C4-2B (cell line): ENCODE data around the gene PLXDC1.

Source experiments
- ZFX ChIP-seq: fragments of 450-650 bp; IDR thresholded peaks from 2 replicates; pipeline ENCODE4 v1.6.1; 2017
- TF ChIP-seq, protein P1 (sequence below): fragments of 450-650 bp; conservative IDR thresholded peaks from 2 replicates; pipeline ENCODE4 v1.5.1; 2017; ENCODE audit warnings: mild to moderate bottlenecking

DNA sequence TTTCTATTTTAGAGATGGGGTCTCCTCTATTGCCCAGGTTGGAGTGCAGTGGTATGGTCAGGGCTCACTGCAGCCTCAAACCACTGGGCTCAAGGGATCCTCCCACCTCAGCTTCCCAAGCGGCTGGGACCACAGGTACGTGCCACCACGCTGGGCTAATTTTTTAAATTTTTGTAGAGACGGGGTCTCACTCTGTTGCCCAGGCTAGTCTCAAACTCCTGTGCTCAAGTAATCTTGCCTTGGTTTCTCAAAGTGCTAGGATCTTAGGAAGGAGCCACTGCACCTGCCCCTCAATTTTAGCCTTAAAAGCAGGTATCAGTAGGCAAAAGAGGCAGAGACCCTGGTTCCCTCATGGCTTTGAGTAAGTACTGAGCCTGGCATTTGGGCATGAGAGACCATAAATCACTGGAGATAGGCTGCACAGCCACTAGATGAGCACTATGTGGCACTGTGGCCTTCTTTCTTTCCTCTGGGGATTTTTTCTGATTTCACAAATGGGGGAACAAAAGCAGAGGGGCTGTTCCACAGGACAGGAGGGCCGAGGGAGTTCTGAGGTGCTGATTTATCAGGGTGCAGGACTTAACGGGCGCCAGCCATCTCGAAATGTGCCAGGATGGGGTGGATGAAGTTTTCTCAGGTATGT, 82.2 kb downstream of the PLXDC1 start:
- TF ChIP-seq, protein P1, sequence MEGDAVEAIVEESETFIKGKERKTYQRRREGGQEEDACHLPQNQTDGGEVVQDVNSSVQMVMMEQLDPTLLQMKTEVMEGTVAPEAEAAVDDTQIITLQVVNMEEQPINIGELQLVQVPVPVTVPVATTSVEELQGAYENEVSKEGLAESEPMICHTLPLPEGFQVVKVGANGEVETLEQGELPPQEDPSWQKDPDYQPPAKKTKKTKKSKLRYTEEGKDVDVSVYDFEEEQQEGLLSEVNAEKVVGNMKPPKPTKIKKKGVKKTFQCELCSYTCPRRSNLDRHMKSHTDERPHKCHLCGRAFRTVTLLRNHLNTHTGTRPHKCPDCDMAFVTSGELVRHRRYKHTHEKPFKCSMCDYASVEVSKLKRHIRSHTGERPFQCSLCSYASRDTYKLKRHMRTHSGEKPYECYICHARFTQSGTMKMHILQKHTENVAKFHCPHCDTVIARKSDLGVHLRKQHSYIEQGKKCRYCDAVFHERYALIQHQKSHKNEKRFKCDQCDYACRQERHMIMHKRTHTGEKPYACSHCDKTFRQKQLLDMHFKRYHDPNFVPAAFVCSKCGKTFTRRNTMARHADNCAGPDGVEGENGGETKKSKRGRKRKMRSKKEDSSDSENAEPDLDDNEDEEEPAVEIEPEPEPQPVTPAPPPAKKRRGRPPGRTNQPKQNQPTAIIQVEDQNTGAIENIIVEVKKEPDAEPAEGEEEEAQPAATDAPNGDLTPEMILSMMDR: peak; percentile 70
- no peak for TF ChIP-seq ZFX
